ENCODE data around the gene STOM.

- no peak for TF ChIP-seq IKZF1 (conservative IDR thresholded peaks at IDR 0.05)
- no peak for TF ChIP-seq HDAC2 (IDR thresholded peaks at IDR 0.05)
- TF ChIP-seq ZNF622 (IDR thresholded peaks at IDR 0.05) = no peak
- TF ChIP-seq CBX3 (IDR thresholded peaks at IDR 0.05; ENCODE audit: borderline replicate concordance, low read depth) = no peak
- TF ChIP-seq RAD51 (IDR thresholded peaks at IDR 0.05) = no peak
- TF ChIP-seq, protein P1, sequence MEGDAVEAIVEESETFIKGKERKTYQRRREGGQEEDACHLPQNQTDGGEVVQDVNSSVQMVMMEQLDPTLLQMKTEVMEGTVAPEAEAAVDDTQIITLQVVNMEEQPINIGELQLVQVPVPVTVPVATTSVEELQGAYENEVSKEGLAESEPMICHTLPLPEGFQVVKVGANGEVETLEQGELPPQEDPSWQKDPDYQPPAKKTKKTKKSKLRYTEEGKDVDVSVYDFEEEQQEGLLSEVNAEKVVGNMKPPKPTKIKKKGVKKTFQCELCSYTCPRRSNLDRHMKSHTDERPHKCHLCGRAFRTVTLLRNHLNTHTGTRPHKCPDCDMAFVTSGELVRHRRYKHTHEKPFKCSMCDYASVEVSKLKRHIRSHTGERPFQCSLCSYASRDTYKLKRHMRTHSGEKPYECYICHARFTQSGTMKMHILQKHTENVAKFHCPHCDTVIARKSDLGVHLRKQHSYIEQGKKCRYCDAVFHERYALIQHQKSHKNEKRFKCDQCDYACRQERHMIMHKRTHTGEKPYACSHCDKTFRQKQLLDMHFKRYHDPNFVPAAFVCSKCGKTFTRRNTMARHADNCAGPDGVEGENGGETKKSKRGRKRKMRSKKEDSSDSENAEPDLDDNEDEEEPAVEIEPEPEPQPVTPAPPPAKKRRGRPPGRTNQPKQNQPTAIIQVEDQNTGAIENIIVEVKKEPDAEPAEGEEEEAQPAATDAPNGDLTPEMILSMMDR (IDR thresholded peaks at IDR 0.05 in 2 of 3, conservative IDR thresholded peaks at IDR 0.05 in 1 of 3; ENCODE audit: control insufficient read depth in 2 of 3, extremely low read depth in 1 of 3, insufficient read depth in 1 of 3, low read depth in 3 of 3, low read length in 3 of 3) = no peak
- no peak for TF ChIP-seq ZBED1 (IDR thresholded peaks at IDR 0.05; ENCODE audit: borderline replicate concordance)
- no peak for TF ChIP-seq EZH2 (IDR thresholded peaks at IDR 0.05; ENCODE audit: borderline replicate concordance, control insufficient read depth, low read depth, low read length)
- TF ChIP-seq, protein P2, sequence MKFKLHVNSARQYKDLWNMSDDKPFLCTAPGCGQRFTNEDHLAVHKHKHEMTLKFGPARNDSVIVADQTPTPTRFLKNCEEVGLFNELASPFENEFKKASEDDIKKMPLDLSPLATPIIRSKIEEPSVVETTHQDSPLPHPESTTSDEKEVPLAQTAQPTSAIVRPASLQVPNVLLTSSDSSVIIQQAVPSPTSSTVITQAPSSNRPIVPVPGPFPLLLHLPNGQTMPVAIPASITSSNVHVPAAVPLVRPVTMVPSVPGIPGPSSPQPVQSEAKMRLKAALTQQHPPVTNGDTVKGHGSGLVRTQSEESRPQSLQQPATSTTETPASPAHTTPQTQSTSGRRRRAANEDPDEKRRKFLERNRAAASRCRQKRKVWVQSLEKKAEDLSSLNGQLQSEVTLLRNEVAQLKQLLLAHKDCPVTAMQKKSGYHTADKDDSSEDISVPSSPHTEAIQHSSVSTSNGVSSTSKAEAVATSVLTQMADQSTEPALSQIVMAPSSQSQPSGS (IDR thresholded peaks at IDR 0.05; ENCODE audit: low read length) = no peak
- TF ChIP-seq SP1 (IDR thresholded peaks at IDR 0.05; ENCODE audit: low read depth, low read length) = no peak
- TF ChIP-seq EP300 (IDR thresholded peaks at IDR 0.05; ENCODE audit: borderline replicate concordance in 1 of 2, control insufficient read depth in 1 of 2, low read depth in 2 of 2, low read length in 2 of 2) = no peak
- no peak for TF ChIP-seq MYC (IDR thresholded peaks at IDR 0.05; ENCODE audit: insufficient read depth, insufficient read length, insufficient replicate concordance, low read length, severe bottlenecking)
- TF ChIP-seq POLR2A (IDR thresholded peaks at IDR 0.05; ENCODE audit: low read depth, low read length) = no peak
- no peak for TF ChIP-seq NFYB (IDR thresholded peaks at IDR 0.05; ENCODE audit: insufficient read depth, low read depth, low read length)
Measured at GRCh38 chr9:121372239-121373010, 2.4 kb upstream of the STOM start.

All from GM12878 (cell line).